Measurements from ENCODE around the gene ONECUT3. TPM values are rescaled to one million over a fixed set of nuclear protein-coding genes. Genes with fewer than 3 reads are reported as not detected.

The ONECUT3 gene
- polyA plus RNA-seq, 1 donor (not counting 4 experiments of a cell fraction or from before 2014, with no cell fraction given) = 0.01 TPM

DNA sequence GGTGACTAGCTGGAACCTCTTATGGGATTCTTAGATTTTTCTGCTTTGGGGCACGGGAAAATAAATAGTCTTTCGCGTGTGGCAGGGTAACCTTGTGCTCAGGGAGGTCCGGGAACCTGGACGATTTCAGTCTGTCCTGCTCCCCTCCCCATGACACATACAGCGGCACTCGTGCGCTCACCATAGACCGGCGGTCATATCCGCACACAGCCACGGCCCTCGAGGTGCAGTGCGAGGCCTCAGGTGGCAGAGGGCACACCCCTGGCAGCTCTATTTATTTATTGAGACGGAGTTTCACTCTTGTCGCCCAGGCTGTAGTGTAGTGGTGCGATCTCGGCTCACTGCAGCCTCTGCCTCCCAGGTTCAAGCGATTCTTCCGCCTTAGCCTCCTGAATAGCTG lies 3.0 kb downstream of the ONECUT3 start:
- Histone ChIP-seq H3K9ac (ENCODE audit: control insufficient read depth, extremely low read depth, insufficient read depth, low read length) (no peak overlapping the region), H2AFZ (ENCODE audit: control insufficient read depth, low read length) (no peak overlapping the region), H3K4me3 (ENCODE audit: control insufficient read depth in 2 of 3, extremely low read depth in 1 of 3, insufficient read depth in 2 of 3, low read depth in 1 of 3, low read length in 3 of 3) (no peak overlapping the region), H3K9me1 (ENCODE audit: control insufficient read depth, extremely low read depth, insufficient read depth, low read length) (no peaks in the 10 kb centered on the region), H3K36me3 (ENCODE audit: control insufficient read depth in 2 of 2, extremely low read depth in 1 of 2, insufficient read depth in 2 of 2, low read length in 2 of 2) (no peaks in the 10 kb centered on the region), H4K20me1 (ENCODE audit: control insufficient read depth, extremely low read depth, insufficient read depth, low read length) (no peaks in the 10 kb centered on the region), H3K9me3 (ENCODE audit: control insufficient read depth, low read depth, low read length) (no peaks in the 10 kb centered on the region), H3K79me2 (ENCODE audit: control insufficient read depth, insufficient read depth, low read length) (no peaks in the 10 kb centered on the region), H3K27me3 (ENCODE audit: control insufficient read depth, extremely low read depth, insufficient read depth, low read length) (peaks cover 86% of the 10 kb centered on the region), H3K27ac (ENCODE audit: control insufficient read depth, insufficient read depth, low read length) (no peak overlapping the region), H3K4me1 (ENCODE audit: control insufficient read depth, extremely low read depth, insufficient read depth, low read length) (no peaks in the 10 kb centered on the region), H3K4me2 (ENCODE audit: control insufficient read depth, extremely low read depth, insufficient read depth, low read depth, low read length) (no peak overlapping the region)
- DNase-seq (ENCODE audit: low read depth, low spot score) (no peak), FAIRE-seq (no peak)
- no peak for TF ChIP-seq EZH2 (IDR thresholded peaks at IDR 0.05; ENCODE audit: low read length)
- TF ChIP-seq, protein P1, sequence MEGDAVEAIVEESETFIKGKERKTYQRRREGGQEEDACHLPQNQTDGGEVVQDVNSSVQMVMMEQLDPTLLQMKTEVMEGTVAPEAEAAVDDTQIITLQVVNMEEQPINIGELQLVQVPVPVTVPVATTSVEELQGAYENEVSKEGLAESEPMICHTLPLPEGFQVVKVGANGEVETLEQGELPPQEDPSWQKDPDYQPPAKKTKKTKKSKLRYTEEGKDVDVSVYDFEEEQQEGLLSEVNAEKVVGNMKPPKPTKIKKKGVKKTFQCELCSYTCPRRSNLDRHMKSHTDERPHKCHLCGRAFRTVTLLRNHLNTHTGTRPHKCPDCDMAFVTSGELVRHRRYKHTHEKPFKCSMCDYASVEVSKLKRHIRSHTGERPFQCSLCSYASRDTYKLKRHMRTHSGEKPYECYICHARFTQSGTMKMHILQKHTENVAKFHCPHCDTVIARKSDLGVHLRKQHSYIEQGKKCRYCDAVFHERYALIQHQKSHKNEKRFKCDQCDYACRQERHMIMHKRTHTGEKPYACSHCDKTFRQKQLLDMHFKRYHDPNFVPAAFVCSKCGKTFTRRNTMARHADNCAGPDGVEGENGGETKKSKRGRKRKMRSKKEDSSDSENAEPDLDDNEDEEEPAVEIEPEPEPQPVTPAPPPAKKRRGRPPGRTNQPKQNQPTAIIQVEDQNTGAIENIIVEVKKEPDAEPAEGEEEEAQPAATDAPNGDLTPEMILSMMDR (optimal IDR thresholded peaks at IDR 0.05 in 1 of 3, IDR thresholded peaks at IDR 0.05 in 1 of 3, conservative IDR thresholded peaks at IDR 0.05 in 1 of 3; ENCODE audit: extremely low read depth in 1 of 3, insufficient read depth in 2 of 3, low read length in 3 of 3) = no peak
- dilution Hi-C loops (cut with MboI; ENCODE audit: extremely low pct_ligation_motif_present, low sequenced_read_pairs) = no loop called here

DNA sequence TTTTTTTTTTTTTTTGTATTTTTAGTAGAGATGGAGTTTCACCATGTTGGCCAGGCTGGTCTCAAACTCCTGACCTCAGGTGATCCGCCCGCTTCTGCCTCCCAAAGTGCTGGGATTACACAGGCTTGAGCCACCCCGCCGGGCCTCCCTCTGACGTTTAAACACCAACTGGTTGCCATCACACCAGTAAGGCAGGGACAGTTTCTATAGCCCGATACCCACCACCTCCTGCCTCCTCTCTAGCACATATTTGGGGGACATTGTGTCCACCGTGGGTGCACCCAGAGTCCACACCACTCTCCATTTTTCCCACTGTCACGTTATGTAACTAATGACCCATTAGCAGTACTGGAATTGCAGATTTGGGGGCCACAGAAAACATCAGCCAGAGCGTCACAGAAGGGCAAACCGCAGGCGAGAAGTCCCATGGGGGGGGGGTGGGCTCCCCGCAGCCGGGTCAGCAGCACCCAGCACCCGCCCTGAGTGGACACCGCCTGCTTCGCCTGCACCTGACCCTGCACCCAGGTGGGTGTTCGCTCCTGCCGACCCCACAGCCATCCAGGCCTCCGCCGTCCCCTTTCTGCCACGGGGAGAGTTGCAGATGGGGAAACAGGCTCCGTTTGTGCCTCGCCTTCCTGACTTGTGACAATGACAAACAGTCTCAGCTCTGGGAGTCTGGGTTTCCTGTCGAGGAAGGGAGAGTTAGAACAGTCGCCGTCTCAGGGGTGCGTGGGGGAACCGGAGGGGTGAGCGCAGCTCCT lies 3.6 kb downstream of the ONECUT3 start:
- peaks cover 86% of the 10 kb centered on the region for H3K27me3 ChIP-seq (ENCODE audit: control insufficient read depth, extremely low read depth, insufficient read depth, low read length)
- H3K4me3 ChIP-seq (ENCODE audit: control insufficient read depth in 2 of 3, extremely low read depth in 1 of 3, insufficient read depth in 2 of 3, low read depth in 1 of 3, low read length in 3 of 3) = no peak overlapping the region
- H3K27ac ChIP-seq (ENCODE audit: control insufficient read depth, insufficient read depth, low read length) = no peak overlapping the region
- dilution Hi-C loops (cut with MboI; ENCODE audit: extremely low pct_ligation_motif_present, low sequenced_read_pairs) = no loop called here
- H3K9ac ChIP-seq (ENCODE audit: control insufficient read depth, extremely low read depth, insufficient read depth, low read length) = no peak overlapping the region
- no peaks in the 10 kb centered on the region for H3K36me3 ChIP-seq (ENCODE audit: control insufficient read depth in 2 of 2, extremely low read depth in 1 of 2, insufficient read depth in 2 of 2, low read length in 2 of 2)
- no peak overlapping the region for H2AFZ ChIP-seq (ENCODE audit: control insufficient read depth, low read length)
- H3K4me2 ChIP-seq (ENCODE audit: control insufficient read depth, extremely low read depth, insufficient read depth, low read depth, low read length) = no peak overlapping the region
- TF ChIP-seq, protein P1 (optimal IDR thresholded peaks at IDR 0.05 in 1 of 3, IDR thresholded peaks at IDR 0.05 in 1 of 3, conservative IDR thresholded peaks at IDR 0.05 in 1 of 3; ENCODE audit: extremely low read depth in 1 of 3, insufficient read depth in 2 of 3, low read length in 3 of 3) = no peak
- TF ChIP-seq EZH2 (IDR thresholded peaks at IDR 0.05; ENCODE audit: low read length) = no peak
- FAIRE-seq = no peak
- H3K9me3 ChIP-seq (ENCODE audit: control insufficient read depth, low read depth, low read length) = no peaks in the 10 kb centered on the region
- H3K4me1 ChIP-seq (ENCODE audit: control insufficient read depth, extremely low read depth, insufficient read depth, low read length) = no peaks in the 10 kb centered on the region
- no peaks in the 10 kb centered on the region for H3K9me1 ChIP-seq (ENCODE audit: control insufficient read depth, extremely low read depth, insufficient read depth, low read length)
- no peak for DNase-seq (ENCODE audit: low read depth, low spot score)
- no peaks in the 10 kb centered on the region for H3K79me2 ChIP-seq (ENCODE audit: control insufficient read depth, insufficient read depth, low read length)
- no peaks in the 10 kb centered on the region for H4K20me1 ChIP-seq (ENCODE audit: control insufficient read depth, extremely low read depth, insufficient read depth, low read length)

All from keratinocyte (primary cell).